Muscle of leg (tissue), 11 donors: ENCODE data around the gene ASB3. TPM values are rescaled to one million over a fixed set of nuclear protein-coding genes. Genes with fewer than 3 reads are reported as not detected.
A peak's percentile ranks its signal among the peaks of the same experiment; 100 is the strongest.
"Not testable (repeated sequence)": the region's sequence is repeated elsewhere in the genome, so short reads cannot be mapped to it uniquely, and the experiment has no call there.

Source experiments
- DNase-seq: peaks from one replicate; pipeline ENCODE4 v3.0.0; 2013
- H3K27ac ChIP-seq: one replicate; pipeline ENCODE4 v1.5.1; 2013; ENCODE audit warnings: mild to moderate bottlenecking, low read length, control low read depth
- H3K27me3 ChIP-seq: one replicate; pipeline ENCODE4 v1.6.1; 2013; ENCODE audit warnings: low read length; ENCODE audit not compliant: control insufficient read depth, insufficient read depth
- H3K36me3 ChIP-seq: one replicate; pipeline ENCODE4 v1.6.1; 2013; ENCODE audit warnings: low read length; ENCODE audit not compliant: control insufficient read depth, insufficient read depth
- H3K4me1 ChIP-seq: one replicate; pipeline ENCODE4 v1.6.1; 2013; ENCODE audit warnings: low read length; ENCODE audit not compliant: control insufficient read depth, insufficient read depth
- H3K4me3 ChIP-seq: one replicate; pipeline ENCODE4 v1.5.1; 2013; ENCODE audit warnings: low read length, control low read depth
- H3K9me3 ChIP-seq: replicated peaks from 2 replicates; pipeline ENCODE4 v1.6.1; 2013; ENCODE audit warnings: low read depth, low read length; ENCODE audit not compliant: control insufficient read depth
- WGBS: methylation state at CpG from one replicate; pipeline ENCODE4 v1.1.5; 2013; ENCODE audit warnings: missing lambda C conversion rate; ENCODE audit not compliant: insufficient coverage; 5-methylcytosine and 5-hydroxymethylcytosine counted together
- polyA plus RNA-seq, 8 donors: library from polyadenylated mRNA; unstranded; fragments of 120-200 nt; gene quantifications; one replicate each; pipeline versions ENCODE4 v1.2.1 to v1.2.3, GENCODE V29; 2013; ENCODE audit warnings: inconsistent platforms in 1 of 8, low replicate concordance in 1 of 8; ENCODE audit not compliant: insufficient read length in 8 of 8, insufficient read depth in 1 of 8
- total RNA-seq: library from RNA; stranded (reverse); fragments of 120-200 nt; gene quantifications from one replicate; pipeline ENCODE4 v1.2.4, GENCODE V29; 2013

Gene ASB3
- total and polyA plus RNA-seq, 9 donors, result 10.2 to 20.2 (median 13.0) TPM

DNA sequence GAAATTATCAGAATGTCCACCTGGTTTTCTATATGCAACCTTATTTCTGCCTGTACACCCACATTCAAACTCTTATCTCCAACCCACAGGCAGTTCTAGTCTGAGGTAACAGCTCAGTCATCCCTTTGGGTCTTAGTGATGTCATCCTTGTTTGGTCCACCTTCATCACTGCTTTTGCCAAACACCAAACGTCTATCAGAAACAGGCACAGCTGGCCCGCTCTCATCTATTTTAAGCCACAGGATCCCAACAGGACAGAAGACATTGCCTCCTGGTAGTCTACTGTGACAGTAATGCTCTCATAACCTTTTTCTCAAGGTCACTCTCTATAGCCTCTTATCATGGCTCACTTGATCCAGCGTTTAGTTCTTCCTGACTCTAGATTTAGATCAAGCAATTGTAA, 118.1 kb downstream of the ASB3 start:
- Histone ChIP-seq H3K27me3 (no peaks in the 10 kb centered on the region), H3K4me3 (no peak overlapping the region), H3K27ac (no peak overlapping the region), H3K9me3 (peaks cover 3% of the 10 kb centered on the region), H3K4me1 (no peaks in the 10 kb centered on the region), H3K36me3 (no peaks in the 10 kb centered on the region)
- WGBS, result 86% methylated on average over 3 of the region's 3 CpGs
- DNase-seq, result peak; percentile 10

DNA sequence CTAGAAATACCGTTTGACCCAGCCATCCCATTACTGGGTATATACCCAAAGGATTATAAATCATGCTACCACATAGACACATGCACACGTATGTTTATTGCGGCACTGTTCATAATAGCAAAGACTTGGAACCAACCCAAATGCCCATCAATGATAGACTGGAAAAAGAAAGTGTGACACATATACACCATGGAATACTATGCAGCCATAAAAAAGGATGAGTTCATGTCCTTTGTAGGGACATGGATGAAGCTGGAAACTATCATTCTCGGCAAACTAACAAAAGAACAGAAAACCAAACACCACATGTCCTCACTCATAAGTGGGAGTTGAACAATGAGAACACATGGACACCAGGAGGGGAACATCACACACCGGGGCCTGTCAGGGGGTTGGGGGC, 119.6 kb downstream of the ASB3 start:
- H3K4me3 ChIP-seq, H3K4me1 ChIP-seq, H3K36me3 ChIP-seq, DNase-seq, H3K27me3 ChIP-seq, H3K9me3 ChIP-seq, H3K27ac ChIP-seq: not testable (repeated sequence)
- no CpG with 5 or more reads among the region's 5 CpGs for WGBS

DNA sequence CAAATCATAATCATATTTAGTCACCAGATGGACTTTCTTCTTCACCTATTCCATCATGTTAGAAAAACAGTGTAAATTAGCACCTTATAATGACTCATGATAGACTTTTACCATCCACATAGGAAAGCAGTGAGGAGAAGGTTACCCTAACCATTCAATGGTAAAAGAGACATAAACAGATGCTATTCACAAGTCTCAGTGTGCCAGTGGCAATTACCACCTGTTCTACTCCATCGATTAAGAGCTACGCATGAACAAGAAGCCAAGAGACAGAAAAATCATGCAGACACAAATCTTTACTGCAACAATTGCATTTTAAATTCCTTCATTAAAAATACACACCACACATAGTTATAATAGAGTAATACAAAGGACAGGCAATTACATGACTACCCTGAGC, 125.9 kb downstream of the ASB3 start:
- no peaks in the 10 kb centered on the region for H3K4me1 ChIP-seq
- H3K36me3 ChIP-seq, result no peaks in the 10 kb centered on the region
- DNase-seq, result no peak
- no peak overlapping the region for H3K27ac ChIP-seq
- H3K27me3 ChIP-seq, result no peaks in the 10 kb centered on the region
- no peak overlapping the region for H3K4me3 ChIP-seq
- WGBS, result no CpG with 5 or more reads among the region's 2 CpGs
- no peaks in the 10 kb centered on the region for H3K9me3 ChIP-seq

DNA sequence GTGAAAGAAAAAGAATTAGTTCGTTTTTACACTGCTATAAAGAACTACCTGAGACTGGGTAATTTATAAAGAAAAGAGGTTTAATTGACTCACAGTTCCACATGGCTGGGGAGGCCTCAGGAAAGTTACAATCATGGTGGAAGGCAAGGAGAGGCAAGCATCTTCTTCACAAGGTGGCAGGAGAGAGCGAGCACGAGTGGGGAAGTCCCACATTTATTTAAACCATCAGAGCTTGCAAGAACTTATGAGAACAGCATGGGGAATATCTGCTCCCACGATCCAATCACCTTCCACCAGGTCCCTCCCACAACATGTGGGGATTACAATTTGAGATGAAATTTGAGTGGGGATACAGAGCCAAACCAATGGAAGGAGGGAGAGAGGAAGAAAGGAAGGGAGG, 128.3 kb downstream of the ASB3 start:
- H3K4me1 ChIP-seq, result not testable (repeated sequence)
- WGBS, result no CpG with 5 or more reads among the region's 4 CpGs

DNA sequence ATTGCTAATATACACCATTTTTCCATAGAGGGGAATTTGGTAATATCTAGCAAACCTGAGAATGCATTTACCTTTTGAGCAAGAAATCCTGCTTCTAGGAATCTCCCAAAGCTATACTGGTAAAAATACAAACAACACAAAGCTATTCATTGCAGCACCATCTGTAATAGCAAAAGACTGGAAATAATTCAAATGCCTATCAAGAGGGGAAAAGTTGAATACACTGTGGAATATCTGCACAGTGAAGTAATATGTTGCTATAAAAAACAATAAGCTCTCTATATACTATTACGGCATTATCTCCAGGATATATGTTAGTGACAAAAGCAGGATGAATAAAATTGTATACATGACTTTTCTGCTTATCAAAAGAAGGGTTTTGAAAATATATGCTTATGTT, 131.5 kb downstream of the ASB3 start:
- WGBS, result no CpG with 5 or more reads among the region's 1 CpG
- peak; percentile 75 for DNase-seq
- Histone ChIP-seq H3K9me3 (no peaks in the 10 kb centered on the region), H3K36me3 (no peaks in the 10 kb centered on the region), H3K27me3 (no peaks in the 10 kb centered on the region), H3K4me1 (no peaks in the 10 kb centered on the region), H3K4me3 (no peak overlapping the region), H3K27ac (no peak overlapping the region)

More for the DNA sequence above, 128.3 kb downstream of the ASB3 start:
- not testable (repeated sequence) for H3K27me3 ChIP-seq, H3K36me3 ChIP-seq, H3K9me3 ChIP-seq, H3K4me3 ChIP-seq, DNase-seq, H3K27ac ChIP-seq

DNA sequence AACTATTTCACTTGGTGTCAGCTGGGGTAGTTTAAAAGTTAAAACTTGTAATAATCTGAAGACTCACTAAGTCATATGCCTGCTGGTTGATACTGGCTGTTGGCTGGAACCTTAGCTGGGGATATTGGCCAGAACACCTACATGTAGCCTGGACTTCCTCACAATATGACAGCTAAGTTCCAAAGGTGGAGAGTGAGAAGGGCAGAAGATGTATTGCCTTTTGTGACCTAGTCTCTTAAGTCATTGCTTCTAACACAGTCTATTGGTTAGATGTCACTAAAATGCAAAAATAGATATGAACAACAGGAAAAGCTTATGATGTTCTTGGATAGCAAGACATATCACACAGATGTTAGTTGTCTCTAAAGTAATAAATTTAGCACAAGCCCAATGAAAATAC, 132.4 kb downstream of the ASB3 start:
- Histone ChIP-seq H3K4me3 (no peak overlapping the region), H3K27me3 (no peaks in the 10 kb centered on the region), H3K36me3 (no peaks in the 10 kb centered on the region), H3K4me1 (no peaks in the 10 kb centered on the region), H3K9me3 (no peaks in the 10 kb centered on the region), H3K27ac (no peak overlapping the region)
- DNase-seq, result peak; percentile 58

DNA sequence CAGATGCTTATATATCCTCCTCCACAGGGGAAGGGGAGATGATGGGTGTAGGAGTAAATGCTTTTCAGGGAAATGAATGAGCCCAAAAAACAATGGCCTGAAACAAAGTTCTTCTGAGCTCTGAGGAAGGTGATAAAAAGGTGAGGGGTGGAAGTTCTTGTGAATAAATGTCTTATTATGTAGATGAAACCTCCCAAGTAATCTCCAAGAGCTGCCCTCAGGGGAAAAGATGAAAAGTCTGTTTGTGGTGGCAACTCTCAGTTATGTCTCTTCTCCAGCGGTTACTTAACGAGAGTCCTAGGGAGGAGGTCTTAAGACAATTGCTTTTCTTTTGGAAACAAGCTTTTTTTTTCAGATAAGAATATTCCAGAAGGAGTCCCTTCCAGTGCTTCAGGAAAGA, 134.6 kb downstream of the ASB3 start:
- no peak for DNase-seq
- Histone ChIP-seq H3K27ac (no peak overlapping the region), H3K4me3 (no peak overlapping the region), H3K27me3 (no peaks in the 10 kb centered on the region), H3K4me1 (no peaks in the 10 kb centered on the region), H3K36me3 (no peaks in the 10 kb centered on the region), H3K9me3 (no peaks in the 10 kb centered on the region)
- no CpG with 5 or more reads among the region's 2 CpGs for WGBS

DNA sequence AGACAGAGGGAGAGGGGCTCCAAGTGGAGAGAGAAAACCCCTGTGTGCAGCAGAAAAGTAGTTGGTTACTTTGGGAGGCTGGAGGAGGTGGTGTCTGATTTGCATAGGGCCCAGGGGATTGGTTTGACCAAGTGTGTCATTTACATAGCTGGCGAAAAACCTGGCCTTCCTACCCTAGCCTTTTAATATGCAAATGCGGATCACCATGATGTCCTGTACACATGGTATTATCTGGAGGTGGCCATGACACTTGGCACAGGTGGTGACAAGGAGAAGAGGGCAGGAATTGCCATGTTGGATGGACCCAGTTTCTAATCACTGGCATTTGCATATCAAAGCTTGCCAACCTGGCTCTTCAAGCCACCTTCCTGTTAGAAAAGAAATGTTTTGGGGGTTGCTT, 140.0 kb downstream of the ASB3 start:
- Histone ChIP-seq H3K9me3 (no peaks in the 10 kb centered on the region), H3K27me3 (no peaks in the 10 kb centered on the region), H3K4me3 (no peak overlapping the region), H3K27ac (no peak overlapping the region), H3K4me1 (no peaks in the 10 kb centered on the region), H3K36me3 (no peaks in the 10 kb centered on the region)
- no peak for DNase-seq
- WGBS, result no CpG with 5 or more reads among the region's 2 CpGs

DNA sequence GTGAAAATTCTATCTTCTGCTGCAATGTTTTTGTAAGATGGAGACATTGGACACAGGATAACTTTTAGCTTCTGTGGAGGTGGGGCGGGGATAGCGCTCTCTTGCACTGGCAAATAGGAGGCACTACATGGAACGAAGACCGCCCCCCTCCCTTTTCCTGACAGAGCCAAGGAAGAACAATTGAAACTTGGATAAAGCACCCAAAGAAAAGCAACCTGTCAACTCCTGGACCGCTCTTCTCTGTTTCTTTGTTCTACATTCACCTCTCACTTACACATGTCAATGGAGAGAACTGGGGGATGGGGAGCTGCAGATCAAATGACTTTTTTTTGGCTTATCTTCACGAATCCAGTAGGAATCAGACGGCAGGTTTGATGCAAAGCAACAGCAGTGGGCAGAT, 145.5 kb downstream of the ASB3 start:
- DNase-seq, result no peak
- Histone ChIP-seq H3K36me3 (no peaks in the 10 kb centered on the region), H3K27ac (no peak overlapping the region), H3K9me3 (no peaks in the 10 kb centered on the region), H3K4me1 (no peaks in the 10 kb centered on the region), H3K4me3 (no peak overlapping the region), H3K27me3 (no peaks in the 10 kb centered on the region)
- 46% methylated on average over 2 of the region's 7 CpGs for WGBS

DNA sequence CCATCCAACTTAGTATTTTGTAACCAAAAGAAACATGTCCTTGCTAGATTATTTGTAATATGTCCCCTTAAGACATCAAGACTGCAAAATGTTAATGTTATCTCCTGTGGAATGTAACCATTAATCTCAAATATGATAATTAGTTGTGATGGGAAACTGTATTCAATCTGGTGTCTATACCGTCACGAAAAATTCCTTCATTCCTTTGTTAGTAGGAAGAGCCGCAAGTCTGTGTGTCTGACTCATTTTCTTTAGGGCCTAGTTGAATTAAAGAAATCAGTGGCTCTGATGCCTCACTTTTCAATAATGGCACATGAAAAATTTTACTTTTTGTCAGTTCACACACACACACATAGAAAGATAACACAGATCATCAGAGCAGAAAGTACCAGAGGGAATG, 146.3 kb downstream of the ASB3 start:
- H3K4me3 ChIP-seq, result no peak overlapping the region
- no peak overlapping the region for H3K27ac ChIP-seq
- no peaks in the 10 kb centered on the region for H3K27me3 ChIP-seq
- H3K36me3 ChIP-seq, result no peaks in the 10 kb centered on the region
- H3K4me1 ChIP-seq, result no peaks in the 10 kb centered on the region
- WGBS, result 100% methylated on average over 1 of the region's 3 CpGs
- no peak for DNase-seq
- no peaks in the 10 kb centered on the region for H3K9me3 ChIP-seq

DNA sequence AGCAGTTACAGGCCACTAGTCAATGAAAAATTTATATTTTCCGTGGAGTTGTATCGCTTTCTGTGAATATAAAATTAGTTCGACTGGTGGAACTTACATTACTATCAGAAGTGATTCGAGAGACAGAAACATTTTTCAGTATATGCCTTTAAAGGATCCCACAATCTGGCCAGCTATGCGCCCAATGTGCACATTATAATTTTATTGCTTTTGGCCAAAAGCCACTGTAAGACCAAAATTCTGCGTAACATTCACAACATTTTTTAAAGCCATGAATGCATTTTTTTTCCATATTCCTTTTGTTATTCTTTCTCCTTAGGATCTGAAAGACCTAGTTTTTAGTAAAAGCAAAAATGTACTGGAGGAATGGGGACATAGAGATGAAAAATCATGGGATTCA, 150.2 kb downstream of the ASB3 start:
- no peaks in the 10 kb centered on the region for H3K9me3 ChIP-seq
- no peaks in the 10 kb centered on the region for H3K27me3 ChIP-seq
- H3K4me1 ChIP-seq, result peaks cover 4% of the 10 kb centered on the region
- WGBS, result 8% methylated on average over 2 of the region's 6 CpGs
- H3K36me3 ChIP-seq, result no peaks in the 10 kb centered on the region
- no peak overlapping the region for H3K4me3 ChIP-seq
- no peak overlapping the region for H3K27ac ChIP-seq
- peak; percentile 57 for DNase-seq
